ENCODE data around the gene PKD2. TPM values are rescaled to one million over a fixed set of nuclear protein-coding genes. Genes with fewer than 3 reads are reported as not detected.
A peak's percentile ranks its signal among the peaks of the same experiment; 100 is the strongest.

PKD2 gene
- total and polyA plus RNA-seq, 12 donors = 6.5 to 21.5 (median 14.4) TPM

GRCh38 chr4:88043001-88043400 is 35.6 kb downstream of the PKD2 start:
- peaks cover 0 to 32% (median 15%) of the 10 kb centered on the region in 9 donors for H3K4me1 ChIP-seq
- TF ChIP-seq, protein P1, sequence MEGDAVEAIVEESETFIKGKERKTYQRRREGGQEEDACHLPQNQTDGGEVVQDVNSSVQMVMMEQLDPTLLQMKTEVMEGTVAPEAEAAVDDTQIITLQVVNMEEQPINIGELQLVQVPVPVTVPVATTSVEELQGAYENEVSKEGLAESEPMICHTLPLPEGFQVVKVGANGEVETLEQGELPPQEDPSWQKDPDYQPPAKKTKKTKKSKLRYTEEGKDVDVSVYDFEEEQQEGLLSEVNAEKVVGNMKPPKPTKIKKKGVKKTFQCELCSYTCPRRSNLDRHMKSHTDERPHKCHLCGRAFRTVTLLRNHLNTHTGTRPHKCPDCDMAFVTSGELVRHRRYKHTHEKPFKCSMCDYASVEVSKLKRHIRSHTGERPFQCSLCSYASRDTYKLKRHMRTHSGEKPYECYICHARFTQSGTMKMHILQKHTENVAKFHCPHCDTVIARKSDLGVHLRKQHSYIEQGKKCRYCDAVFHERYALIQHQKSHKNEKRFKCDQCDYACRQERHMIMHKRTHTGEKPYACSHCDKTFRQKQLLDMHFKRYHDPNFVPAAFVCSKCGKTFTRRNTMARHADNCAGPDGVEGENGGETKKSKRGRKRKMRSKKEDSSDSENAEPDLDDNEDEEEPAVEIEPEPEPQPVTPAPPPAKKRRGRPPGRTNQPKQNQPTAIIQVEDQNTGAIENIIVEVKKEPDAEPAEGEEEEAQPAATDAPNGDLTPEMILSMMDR (IDR thresholded peaks at IDR 0.05) = no peak
- ATAC-seq (peak in 2 of 8 donors; percentile 37 to 42), DNase-seq (no peak)
- peak overlapping the region in 1 of 10 donors; percentile 29 for H3K27ac ChIP-seq
- intact Hi-C loops (cut with DNase I) = loop anchor here in 1 of 10 donors (10.0 kb wide), 1 partner anchor 482 kb away; the partner anchor contains the start of gene PYURF
- no peaks in the 10 kb centered on the region for H3K9me3 ChIP-seq
- no peaks in the 10 kb centered on the region for H3K27me3 ChIP-seq
- peaks cover 0 to 100% (median 51%) of the 10 kb centered on the region in 9 donors for H3K36me3 ChIP-seq
- H3K4me3 ChIP-seq = no peak overlapping the region
- WGBS, 2 donors = 42 to 45% methylated on average over 1 of the region's 1 CpG

- ATAC-seq (no peak), DNase-seq (no peak)
- no peaks in the 10 kb centered on the region for H3K27me3 ChIP-seq
- TF ChIP-seq, protein P1 (IDR thresholded peaks at IDR 0.05) = no peak
- H3K9me3 ChIP-seq = no peaks in the 10 kb centered on the region
- WGBS, 2 donors = 81 to 86% methylated on average over 8 of the region's 8 CpGs
- peaks cover 0 to 100% (median 50%) of the 10 kb centered on the region in 9 donors for H3K36me3 ChIP-seq
- no peak overlapping the region for H3K4me3 ChIP-seq
- intact Hi-C loops (cut with DNase I) = loop anchor here in 1 of 10 donors (10.0 kb wide), 1 partner anchor 481 kb away; the partner anchor contains the start of gene PYURF
- peak overlapping the region in 1 of 10 donors; percentile 29 for H3K27ac ChIP-seq
- peaks cover 0 to 32% (median 15%) of the 10 kb centered on the region in 9 donors for H3K4me1 ChIP-seq
These were observed 36.3 kb downstream of the PKD2 start for GRCh38 chr4:88043586-88044340.

- Histone ChIP-seq H3K27ac (no peak overlapping the region), H3K36me3 (peaks cover 0 to 100% (median 43%) of the 10 kb centered on the region in 9 donors), H3K9me3 (no peaks in the 10 kb centered on the region), H3K4me1 (peaks cover 0 to 32% (median 15%) of the 10 kb centered on the region in 9 donors), H3K4me3 (no peak overlapping the region), H3K27me3 (no peaks in the 10 kb centered on the region)
- TF ChIP-seq, protein P1 (IDR thresholded peaks at IDR 0.05) = no peak
- DNase-seq (no peak), ATAC-seq (no peak)
- intact Hi-C loops (cut with DNase I) = loop anchor here in 1 of 10 donors (10.0 kb wide), 1 partner anchor 480 kb away; the partner anchor contains the start of gene PYURF
These were observed 37.6 kb downstream of the PKD2 start for GRCh38 chr4:88045021-88045420.

- no peaks in the 10 kb centered on the region for H3K4me1 ChIP-seq
- H3K4me3 ChIP-seq = no peak overlapping the region
- intact Hi-C loops (cut with DNase I) = loop anchor here in 1 of 10 donors (5.0 kb wide), 1 partner anchor 218 kb away; no protein-coding TSS in a partner anchor
- no peaks in the 10 kb centered on the region for H3K9me3 ChIP-seq
- no peak for DNase-seq
- H3K27me3 ChIP-seq = no peaks in the 10 kb centered on the region
- TF ChIP-seq, protein P1 (IDR thresholded peaks at IDR 0.05) = no peak
- H3K36me3 ChIP-seq = peaks cover 0 to 99% (median 41%) of the 10 kb centered on the region in 9 donors
- no peak overlapping the region for H3K27ac ChIP-seq
- no peak for ATAC-seq
- 91 to 93% methylated on average over 4 of the region's 4 CpGs for WGBS, 2 donors
These were observed 46.8 kb downstream of the PKD2 start for GRCh38 chr4:88054229-88054628.
